HG02840 (cell line): Measurements from ENCODE around the gene ITPR2.
A peak's percentile ranks its signal among the peaks of the same experiment; 100 is the strongest.
"Not testable (repeated sequence)": the region's sequence is repeated elsewhere in the genome, so short reads cannot be mapped to it uniquely, and the experiment has no call there.

ENCODE experiments used
- ATAC-seq: cut with Tn5 transposase; IDR thresholded peaks from one replicate; pipeline ENCODE4 v1.9.1; 2021; ENCODE audit warnings: mild to moderate bottlenecking, moderate library complexity, moderate number of reproducible peaks; ENCODE audit not compliant: unreplicated experiment, low FRiP score

ITPR2 gene

DNA sequence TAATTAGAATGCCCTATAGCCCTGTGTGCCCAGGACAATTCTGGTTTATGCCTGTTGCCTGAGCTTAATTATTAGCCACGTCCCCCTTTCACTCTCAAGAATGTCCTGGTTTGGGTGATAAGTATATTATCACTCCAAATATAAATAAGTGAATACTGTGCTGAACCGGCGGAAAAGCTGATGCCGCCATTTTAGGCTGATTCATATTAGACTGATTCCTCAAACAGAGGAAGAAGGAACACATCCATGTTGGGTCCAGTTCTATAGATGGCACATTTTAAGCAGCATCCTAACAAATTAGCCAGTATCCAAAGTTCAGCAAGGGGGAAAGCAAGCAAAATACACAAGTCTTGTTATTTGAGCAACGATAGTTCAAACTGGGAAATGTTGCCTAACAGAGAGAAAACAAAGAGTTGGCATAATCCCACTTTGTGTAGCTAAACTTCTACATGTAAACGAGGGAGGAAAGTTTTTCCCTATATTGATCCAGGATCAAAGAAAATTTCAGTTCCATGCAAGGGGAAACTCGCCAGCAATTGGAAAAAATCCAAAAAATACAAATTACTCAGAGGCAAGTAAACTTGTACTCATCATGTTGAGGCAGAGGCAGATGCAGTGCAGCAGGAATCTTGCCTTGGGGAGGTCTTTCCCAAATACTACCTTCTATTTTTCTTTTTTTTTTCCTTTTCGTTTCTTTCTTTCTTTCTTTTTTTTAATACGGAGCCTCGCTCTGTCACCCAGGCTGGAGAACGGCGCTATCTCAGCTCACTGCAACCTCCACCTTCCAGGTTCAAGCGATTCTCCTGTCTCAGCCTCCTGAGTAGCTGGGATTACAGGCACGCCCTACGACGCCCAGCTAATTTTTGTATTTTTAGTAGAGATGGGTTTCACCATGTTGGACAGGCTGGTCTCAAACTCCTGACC, 96.2 kb downstream of the ITPR2 start:
- ATAC-seq, result no peak

DNA sequence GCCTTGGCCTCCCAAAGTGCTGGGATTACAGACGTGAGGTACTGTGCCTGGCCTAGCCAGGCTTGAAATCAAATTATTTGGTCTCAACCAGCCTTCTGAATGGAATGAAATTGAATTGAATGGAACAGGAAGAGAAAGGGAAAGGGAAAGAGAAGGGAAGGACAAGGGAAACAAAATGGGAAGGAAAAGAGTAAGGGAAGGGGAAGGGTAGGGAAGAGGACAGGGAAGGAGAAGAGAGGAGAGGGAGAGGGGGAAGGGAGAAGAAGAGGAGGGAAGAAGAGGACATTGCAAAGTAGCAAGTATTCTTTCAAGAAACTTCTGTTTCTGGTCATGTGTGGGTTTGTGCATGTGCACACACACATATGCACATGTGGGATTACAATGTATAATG, 97.8 kb downstream of the ITPR2 start:
- ATAC-seq, result no peak

DNA sequence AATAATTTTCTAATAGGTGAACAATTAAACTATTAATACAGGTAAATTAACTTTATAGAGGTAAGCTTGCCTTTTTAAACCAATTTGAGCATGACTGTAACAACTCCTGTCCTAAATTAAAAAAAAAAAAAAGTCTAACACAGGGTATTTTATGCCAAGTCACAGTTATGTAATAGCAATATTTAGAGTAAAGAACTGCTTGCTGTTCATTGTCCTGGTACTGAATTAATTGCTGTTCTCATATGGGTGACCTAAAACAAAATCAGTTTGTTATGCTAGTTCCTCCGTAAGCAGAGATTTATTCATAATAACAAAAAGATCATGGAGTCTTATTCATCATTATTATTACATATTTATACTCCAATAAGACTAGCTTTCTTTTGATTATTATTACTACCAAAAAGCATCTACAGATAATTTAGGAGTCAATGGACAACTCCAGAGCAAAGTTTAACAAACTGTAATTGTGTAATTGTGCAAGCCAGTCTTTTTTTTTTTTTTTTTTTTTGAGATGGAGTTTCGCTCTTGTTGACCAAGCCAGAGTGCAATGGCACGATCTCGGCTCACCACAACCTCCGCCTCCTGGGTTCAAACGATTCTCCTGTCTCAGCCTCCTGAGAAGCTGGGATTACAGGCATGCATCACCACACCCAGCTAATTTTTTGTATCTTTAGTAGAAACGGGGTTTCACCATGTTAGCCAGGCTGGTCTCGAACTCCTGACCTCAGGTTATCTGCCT, 98.3 kb downstream of the ITPR2 start:
- no peak for ATAC-seq

DNA sequence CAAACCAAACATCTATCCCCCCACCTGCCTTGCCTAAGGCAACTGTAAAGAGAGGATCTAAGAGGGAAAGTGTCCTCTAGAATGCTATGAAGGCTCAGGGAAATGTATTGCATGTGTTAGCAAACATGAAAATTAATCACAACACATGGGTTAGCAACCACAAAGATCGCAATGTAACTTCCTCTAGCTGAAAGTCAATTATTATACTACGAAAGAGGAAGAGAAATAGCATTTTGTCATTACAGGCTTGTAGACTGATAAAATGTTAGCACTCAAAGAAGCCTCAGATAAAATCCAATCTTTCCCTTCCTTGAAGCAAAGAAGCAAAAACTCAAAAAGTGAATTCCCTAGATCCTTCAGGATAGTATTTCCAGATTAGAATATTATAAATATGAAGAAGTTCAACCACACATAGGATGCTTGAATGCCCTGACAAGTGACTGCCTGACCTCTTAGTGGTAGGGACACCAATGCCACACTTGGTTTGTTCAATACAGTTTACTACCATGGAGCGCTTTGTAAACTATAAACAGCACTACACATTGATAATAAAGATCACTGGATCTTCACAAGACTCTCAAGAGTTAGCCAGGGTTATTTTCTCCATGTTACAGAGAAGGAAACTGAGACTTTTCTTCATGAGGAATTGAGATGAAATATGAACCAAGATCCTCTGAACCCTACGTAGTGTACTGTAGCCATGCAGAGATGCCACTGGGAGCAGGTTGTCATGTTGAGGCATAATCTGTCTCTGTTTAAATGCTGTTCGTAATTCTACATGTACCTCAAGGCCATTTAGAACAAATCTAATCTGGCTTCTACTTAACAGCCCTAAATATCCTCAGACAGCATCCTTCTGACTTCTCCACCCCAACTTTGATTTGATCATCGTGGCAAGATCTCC, 100.7 kb downstream of the ITPR2 start:
- ATAC-seq, result peak; percentile 56

DNA sequence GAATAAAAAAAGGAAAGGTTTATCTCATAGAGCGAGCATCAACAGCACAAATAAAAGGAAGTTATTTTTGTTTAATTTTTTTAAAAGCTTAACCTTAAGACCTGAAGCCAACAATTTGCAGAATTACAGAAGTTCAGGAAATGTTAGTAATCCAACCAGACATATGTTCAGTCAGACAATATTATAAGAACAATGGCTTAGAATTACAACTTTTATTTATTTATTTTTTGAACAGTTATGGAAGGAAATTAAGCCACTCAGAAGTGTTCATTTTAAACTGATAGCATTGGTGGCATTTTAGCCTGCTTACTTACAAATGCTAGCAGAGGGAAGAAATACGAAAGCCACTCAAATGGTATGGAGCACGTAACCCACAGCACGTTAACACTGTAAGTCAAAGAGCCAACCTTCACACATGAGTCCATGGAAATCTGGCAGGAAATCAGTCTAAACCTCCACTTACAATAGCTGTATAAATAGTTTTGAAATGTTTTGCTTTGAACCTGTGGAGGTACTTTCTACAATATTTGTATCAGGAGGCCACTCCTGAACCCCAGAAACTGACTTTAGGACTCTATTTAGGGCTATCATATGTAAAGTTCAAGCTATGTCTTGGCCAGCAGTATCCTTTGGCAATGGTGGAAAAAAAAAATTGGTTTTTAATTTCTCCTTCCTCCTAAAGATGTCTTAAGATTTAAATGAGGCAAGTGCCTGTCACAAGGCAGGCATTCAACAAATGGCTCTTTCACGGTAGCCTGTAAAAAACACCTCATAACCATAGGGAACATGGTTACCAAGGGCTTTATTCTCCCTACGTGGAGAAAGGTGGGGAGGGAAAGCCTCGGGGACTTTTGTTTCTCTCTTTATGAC, 102.3 kb downstream of the ITPR2 start:
- ATAC-seq, result no peak

GRCh38 chr12:26729137-26729671, 103.8 kb downstream of the ITPR2 start:
- ATAC-seq, result not testable (repeated sequence)

GRCh38 chr12:26728205-26729050, 104.6 kb downstream of the ITPR2 start:
- ATAC-seq, result peak; percentile 41

GRCh38 chr12:26727482-26728204, 105.4 kb downstream of the ITPR2 start:
- no peak for ATAC-seq

- ATAC-seq, result no peak
Measured at GRCh38 chr12:26726956-26727355, 106.0 kb downstream of the ITPR2 start.

DNA sequence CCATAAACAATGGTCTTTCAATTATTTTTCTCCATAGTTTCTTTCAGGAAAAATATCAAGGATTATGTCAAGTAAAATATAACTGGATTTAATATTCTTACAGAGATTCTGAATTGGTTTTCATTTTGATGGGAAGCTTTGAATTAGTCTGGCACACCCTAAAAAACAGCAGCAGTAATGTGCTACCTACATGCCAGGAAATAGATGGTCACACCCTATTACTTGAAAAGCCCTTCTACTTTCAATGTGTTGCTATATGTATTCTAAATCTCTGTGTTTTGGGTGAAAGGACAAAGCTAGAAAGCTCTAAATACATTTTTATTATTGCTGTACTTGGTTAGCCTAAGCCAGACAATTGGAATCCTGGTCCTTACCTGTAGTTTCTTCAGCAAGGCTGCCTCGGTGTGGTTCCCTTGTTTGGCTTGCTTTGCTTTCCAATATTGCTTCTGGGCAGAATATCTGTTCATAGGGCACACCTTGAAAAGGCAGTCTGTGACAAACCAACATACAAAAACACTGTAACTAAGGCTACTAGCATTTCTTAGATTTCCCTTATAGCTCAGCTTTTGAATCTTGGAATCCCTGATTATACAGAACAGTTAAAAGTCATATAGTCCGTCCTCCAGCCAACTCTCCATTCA, 107.6 kb downstream of the ITPR2 start:
- no peak for ATAC-seq

DNA sequence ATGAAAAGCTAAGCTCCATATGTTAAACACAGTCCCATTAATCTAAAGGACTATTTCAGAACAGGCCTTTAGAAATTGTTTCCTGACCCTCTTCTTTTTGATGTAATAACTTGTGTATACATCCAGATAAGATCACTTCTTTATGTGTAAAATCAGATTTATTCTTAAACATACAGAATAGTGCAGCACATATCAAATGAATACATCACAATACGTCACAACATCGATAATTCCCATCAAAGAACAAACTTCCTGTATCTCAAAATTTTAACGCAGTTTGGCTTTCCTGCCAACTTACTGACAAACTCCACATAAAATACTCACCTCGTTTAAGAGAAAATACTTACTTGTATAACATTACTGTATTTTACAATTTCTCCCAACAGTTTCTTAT, 108.7 kb downstream of the ITPR2 start:
- ATAC-seq, result no peak

DNA sequence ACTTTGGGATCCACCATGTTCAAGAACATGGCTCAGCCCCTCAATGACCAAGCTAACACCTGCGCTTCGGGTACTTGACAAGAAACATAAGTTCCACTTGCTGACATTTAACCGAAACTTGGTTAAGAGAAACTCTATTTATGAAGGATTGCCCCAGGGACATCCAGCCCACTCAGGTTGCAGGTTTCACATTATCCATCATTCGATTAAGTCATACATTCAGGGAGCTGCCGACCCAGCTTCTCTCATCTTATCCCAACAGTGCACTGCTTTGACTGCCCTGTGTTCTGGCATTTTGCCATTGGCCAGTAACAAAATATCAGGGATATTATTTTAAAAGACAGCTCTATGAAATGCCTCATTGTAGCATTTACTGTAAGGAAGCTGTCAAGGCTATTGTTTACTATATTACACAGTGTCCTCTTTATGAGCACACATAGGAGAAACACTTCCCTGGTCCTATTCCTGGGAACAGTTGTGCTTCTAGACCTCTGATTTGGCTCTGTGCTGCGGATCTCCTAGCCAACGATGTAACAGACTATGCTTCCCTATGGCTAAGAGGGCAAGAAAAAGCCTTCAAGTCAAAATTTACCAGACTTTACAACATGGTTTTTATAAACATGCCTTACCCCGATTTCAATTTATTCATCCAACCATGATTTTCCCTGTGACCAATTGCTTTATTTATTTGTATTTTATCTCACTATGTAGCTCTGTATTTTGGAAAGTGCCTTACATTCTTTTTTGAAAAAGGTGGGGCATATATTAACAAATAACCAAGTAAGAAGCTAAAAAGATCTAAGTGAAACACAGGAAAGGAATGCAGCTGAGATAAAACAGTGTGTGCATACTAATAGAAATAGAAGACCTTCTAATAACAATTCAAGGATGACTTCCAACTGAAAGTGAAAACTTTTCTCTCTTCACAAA, 109.3 kb downstream of the ITPR2 start:
- peak; percentile 48 for ATAC-seq

DNA sequence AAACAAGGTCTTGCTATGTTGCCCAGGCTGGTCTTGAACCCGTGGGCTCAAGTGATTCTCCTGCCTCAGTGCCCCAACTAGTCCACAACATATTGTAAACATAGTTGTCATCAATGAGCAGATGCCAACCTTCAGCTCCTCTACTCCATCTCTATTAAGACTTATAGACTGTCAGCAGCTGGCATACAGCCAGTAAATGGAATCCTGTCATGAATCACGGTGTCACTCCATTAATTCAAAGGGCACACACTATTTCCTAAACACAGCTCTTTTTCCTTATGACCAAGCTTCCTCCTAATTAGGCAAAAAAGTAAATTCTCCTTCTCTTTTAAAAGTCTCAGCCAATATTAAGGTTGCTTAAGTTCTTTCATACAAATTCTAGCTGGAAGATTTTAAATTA, 111.2 kb downstream of the ITPR2 start:
- ATAC-seq, result no peak

DNA sequence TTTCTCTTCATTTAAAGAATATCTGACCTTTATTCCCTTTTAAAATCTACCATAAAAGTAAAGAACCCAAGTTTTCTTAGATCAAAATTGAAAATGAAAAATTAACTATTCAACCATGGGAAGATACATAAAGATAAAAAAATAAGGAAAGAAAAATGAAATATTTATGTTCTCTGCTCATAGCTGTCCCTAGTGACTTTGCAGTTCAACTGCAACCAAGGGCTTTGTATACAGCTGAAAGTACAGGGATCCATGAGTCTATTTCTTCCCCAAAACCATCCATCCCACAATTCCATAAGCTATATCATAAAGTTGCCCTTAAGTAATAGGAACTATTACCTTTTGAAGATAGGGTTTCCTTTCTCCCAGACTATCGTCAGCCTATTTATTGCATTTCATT, 113.1 kb downstream of the ITPR2 start:
- ATAC-seq, result no peak

GRCh38 chr12:26717757-26718156, 115.2 kb downstream of the ITPR2 start:
- no peak for ATAC-seq

- no peak for ATAC-seq
Measured at GRCh38 chr12:26715232-26715631, 117.8 kb downstream of the ITPR2 start.
